HAP-1 (cell line): ENCODE measurements around the gene LRRIQ3.
"Not testable (repeated sequence)": the region's sequence is repeated elsewhere in the genome, so short reads cannot be mapped to it uniquely, and the experiment has no call there.

ENCODE experiments used
- DNase-seq, 2 experiments: peaks; one replicate each; pipeline ENCODE4 v3.0.0-alpha.2; 2016 to 2020; ENCODE audit warnings: low spot score in 2 of 2
- H3K27me3 ChIP-seq: fragments of 250-450 bp; sonication (Bioruptor Pico); 2 replicates; pipeline ENCODE4 v1.5.1; 2020; ENCODE audit warnings: low read depth, mild to moderate bottlenecking, moderate library complexity
- H3K36me3 ChIP-seq: fragments of 250-450 bp; sonication (Bioruptor Pico); replicated peaks from 2 replicates; pipeline ENCODE4 v1.5.1; 2020; ENCODE audit warnings: mild to moderate bottlenecking
- H3K4me1 ChIP-seq: fragments of 250-450 bp; sonication (Bioruptor Pico); 2 replicates; pipeline ENCODE4 v1.5.1; 2020; ENCODE audit warnings: mild to moderate bottlenecking
- H3K4me3 ChIP-seq: fragments of 250-450 bp; sonication (Bioruptor Pico); 2 replicates; pipeline ENCODE4 v1.5.1; 2020; ENCODE audit warnings: mild to moderate bottlenecking, moderate library complexity
- H3K9me3 ChIP-seq: fragments of 250-450 bp; sonication (Bioruptor Pico); 2 replicates; pipeline ENCODE4 v1.5.1; 2020; ENCODE audit warnings: mild to moderate bottlenecking, moderate library complexity
- in situ Hi-C: fragments of 300-500 bp; cut with MboI; formaldehyde crosslinking; loops from 3 replicates; pipeline ENCODE4 v1.14.3; 2020; ENCODE audit warnings: low sequenced_read_pairs, inconsistent platforms, mixed read lengths

The LRRIQ3 gene

DNA sequence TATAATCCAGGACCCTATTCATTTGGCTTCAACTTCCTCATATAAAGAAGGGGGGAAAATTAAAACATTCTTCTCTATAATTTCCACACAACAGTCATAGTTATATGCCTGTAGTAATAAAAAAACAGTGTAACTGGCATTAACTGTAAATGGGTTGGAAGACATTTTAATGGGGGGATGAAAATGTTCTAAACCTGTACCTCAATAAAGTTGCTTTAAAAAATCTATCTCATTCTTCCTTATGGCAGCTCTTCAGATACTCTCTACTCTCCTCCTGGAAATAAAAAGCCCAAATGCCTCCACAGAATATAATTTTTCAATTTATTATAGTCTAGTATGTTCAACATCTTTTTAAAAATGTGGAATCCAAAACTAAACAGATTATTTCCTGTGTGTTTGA is 2.6 kb downstream of the LRRIQ3 start:
- no peak for DNase-seq
- H3K27me3 ChIP-seq, result no peaks in the 10 kb centered on the region
- in situ Hi-C loops, result no loop called here
- H3K4me1 ChIP-seq, result peaks cover 8% of the 10 kb centered on the region
- H3K9me3 ChIP-seq, result no peaks in the 10 kb centered on the region
- H3K36me3 ChIP-seq, result 0 out of 2 replicates have a peak, but pooled peaks cover 2% of the 10 kb centered on the region
- H3K4me3 ChIP-seq, result no peak overlapping the region

DNA sequence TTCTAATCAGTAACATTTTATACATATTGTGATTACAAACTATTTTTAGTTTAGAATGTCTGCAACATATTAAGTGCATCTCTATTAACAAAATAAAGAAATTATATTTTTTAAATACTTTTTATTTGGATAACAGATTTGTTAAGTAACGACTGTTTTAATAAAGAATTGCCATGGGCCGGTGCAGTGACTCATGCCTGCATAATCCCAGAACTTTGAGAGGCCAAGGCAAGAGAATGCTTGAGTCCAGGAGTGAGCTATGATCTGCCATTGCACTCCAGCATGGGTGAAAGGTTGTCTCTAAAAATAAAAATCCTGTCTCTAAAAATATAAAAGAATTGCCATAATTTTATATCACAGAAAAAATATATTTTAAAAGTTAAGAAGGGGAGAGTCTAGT is 4.1 kb downstream of the LRRIQ3 start:
- Histone ChIP-seq H3K27me3 (no peaks in the 10 kb centered on the region), H3K4me3 (no peak overlapping the region), H3K4me1 (peaks cover 1% of the 10 kb centered on the region), H3K9me3 (no peaks in the 10 kb centered on the region), H3K36me3 (no peaks in the 10 kb centered on the region)
- DNase-seq, result no peak
- in situ Hi-C loops, result no loop called here

DNA sequence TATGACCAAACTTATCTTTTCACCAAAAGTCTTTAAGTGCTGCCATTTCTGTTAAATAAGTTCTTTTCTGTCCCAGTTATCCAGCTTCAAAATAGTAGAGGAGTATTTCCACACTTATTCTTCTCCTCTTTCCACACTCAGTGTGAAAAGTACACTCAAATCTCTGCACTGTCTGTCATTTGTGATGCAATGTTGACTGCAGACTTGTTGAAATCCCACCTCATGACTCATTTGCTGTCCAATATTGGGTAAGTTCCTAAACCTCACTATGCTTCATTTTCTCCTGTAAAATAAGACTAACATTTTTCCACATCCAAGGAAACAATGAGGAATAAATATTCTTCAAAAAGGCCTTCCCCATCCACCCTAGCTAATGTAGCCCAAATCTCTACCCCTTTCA is 17.5 kb downstream of the LRRIQ3 start:
- Histone ChIP-seq H3K4me1 (no peaks in the 10 kb centered on the region), H3K9me3 (no peaks in the 10 kb centered on the region), H3K4me3 (no peak overlapping the region), H3K27me3 (no peaks in the 10 kb centered on the region), H3K36me3 (no peaks in the 10 kb centered on the region)
- in situ Hi-C loops, result no loop called here
- DNase-seq, result no peak

DNA sequence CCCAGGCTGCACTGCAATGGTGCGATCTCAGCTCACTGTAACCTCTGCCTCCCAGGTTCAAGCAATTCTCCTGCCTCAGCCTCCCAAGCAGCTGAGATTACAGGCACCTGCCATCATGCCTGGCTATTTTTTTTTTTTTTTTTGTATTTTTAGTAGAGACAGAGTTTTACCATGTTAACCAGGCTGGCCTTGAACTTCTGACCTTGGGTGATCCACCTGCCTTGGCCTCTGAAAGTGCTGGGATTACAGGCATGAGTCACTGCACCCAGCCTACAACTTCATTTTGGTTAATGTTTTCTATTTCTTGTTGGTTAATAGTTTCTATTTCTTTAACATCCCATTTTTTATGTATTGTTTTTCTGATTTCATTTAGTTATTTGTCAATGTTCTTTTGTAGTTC is 23.6 kb downstream of the LRRIQ3 start:
- H3K36me3 ChIP-seq, H3K4me1 ChIP-seq, in situ Hi-C loops, H3K4me3 ChIP-seq, DNase-seq, H3K27me3 ChIP-seq, H3K9me3 ChIP-seq: not testable (repeated sequence)

DNA sequence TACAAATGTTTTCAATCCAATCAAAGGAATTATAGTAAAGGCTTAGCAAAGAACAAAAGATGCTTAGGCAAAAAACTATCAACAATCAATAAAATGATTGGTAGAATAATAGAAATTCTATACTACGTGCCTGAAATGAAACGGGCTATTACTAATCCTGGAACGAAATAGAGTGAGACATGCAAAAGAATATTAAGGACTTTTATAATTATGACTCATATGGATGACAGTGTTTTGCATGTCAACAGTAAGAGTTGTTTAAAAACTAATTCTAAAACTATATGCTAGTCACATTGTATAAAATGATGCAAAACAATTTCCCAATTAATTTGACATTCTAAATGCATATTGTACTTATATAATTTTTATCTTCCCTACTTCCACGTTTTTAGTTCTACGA is 35.6 kb downstream of the LRRIQ3 start:
- Histone ChIP-seq H3K4me1 (no peaks in the 10 kb centered on the region), H3K4me3 (no peak overlapping the region), H3K9me3 (no peaks in the 10 kb centered on the region), H3K27me3 (no peaks in the 10 kb centered on the region), H3K36me3 (no peaks in the 10 kb centered on the region)
- in situ Hi-C loops, result no loop called here
- no peak for DNase-seq

DNA sequence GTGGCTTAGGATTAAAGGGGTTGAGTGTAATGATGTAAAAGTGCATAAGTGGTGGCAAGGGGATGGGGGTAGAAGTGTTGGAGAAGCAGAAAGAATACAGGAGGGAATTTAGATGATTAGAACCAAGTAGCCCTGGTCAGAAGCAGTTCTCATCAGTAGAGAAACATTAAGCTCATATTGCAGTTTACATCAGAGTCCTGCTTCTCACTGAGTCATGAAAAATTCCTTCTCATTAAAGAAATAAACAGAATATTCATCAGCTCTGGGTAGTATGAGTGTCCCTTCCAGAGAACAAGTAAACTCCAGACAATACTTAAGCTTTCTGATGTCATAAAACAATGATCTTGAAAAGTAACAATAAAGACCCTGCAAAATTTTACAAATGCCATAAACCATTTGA is 36.5 kb downstream of the LRRIQ3 start:
- H3K9me3 ChIP-seq, result no peaks in the 10 kb centered on the region
- no peak for DNase-seq
- H3K36me3 ChIP-seq, result no peaks in the 10 kb centered on the region
- H3K27me3 ChIP-seq, result no peaks in the 10 kb centered on the region
- no peak overlapping the region for H3K4me3 ChIP-seq
- no peaks in the 10 kb centered on the region for H3K4me1 ChIP-seq
- in situ Hi-C loops, result no loop called here

DNA sequence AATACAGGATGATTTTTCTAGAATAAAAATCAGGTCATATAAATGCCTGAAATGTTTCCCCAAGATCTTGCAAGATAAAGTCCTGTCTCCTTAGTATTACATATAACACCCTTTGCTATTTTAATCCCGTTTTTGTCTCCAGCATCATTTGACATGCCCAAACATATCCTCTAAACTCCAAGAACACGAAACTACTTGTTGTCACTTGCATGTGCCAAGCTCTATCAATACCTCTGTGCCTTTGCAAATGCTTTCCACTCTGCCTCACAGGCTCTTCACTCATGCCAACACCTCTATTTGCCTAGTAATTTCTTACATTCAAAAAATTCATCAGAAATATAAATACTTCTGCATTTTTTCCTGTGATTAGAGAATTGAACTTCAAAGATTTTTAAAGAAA is 37.9 kb downstream of the LRRIQ3 start:
- DNase-seq, result no peak
- Histone ChIP-seq H3K9me3 (no peaks in the 10 kb centered on the region), H3K4me3 (no peak overlapping the region), H3K36me3 (no peaks in the 10 kb centered on the region), H3K4me1 (no peaks in the 10 kb centered on the region), H3K27me3 (no peaks in the 10 kb centered on the region)
- in situ Hi-C loops, result no loop called here

DNA sequence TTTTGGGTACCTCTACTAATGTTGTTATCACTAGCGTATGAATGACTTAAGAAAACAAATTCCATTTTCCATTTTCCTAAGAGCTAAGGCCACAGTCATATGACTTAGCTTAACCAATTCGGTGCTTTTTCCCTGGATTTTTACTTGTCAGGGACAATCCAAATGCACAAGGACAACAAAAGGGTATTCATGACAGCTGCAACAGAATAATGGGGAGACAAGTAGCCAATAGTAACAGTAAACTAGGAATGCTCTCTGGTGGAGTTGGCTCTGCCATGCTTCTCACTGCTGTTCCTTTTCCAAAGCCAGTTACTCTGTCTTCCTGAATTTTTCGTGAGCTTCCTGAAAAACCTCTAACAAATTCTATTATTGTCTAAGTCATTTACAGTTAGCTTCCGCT is 52.9 kb downstream of the LRRIQ3 start:
- DNase-seq, result no peak
- in situ Hi-C loops, result no loop called here
- no peak overlapping the region for H3K4me3 ChIP-seq
- H3K9me3 ChIP-seq, result no peaks in the 10 kb centered on the region
- H3K27me3 ChIP-seq, result no peaks in the 10 kb centered on the region
- H3K36me3 ChIP-seq, result no peaks in the 10 kb centered on the region
- H3K4me1 ChIP-seq, result no peaks in the 10 kb centered on the region

DNA sequence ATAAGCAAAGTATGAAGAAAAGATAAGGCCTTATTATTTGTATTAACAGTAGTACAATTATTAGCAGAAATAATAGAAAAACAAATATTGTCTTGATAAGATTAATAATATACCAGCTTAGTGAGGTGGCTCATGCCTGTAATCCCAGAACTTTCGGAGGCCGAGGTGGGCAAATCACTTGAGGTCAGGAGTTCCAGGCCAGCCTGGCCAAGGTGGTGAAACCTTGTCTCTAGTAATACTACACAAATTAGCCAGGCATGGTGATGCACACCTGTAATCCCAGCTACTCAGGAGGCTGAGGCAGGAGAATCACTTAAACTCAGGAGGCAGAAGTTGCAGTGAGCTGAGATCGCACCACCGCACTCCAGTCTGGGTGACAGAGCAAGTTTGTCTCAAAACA is 80.6 kb downstream of the LRRIQ3 start:
- H3K36me3 ChIP-seq, in situ Hi-C loops, H3K4me1 ChIP-seq, H3K4me3 ChIP-seq, DNase-seq, H3K27me3 ChIP-seq, H3K9me3 ChIP-seq: not testable (repeated sequence)

DNA sequence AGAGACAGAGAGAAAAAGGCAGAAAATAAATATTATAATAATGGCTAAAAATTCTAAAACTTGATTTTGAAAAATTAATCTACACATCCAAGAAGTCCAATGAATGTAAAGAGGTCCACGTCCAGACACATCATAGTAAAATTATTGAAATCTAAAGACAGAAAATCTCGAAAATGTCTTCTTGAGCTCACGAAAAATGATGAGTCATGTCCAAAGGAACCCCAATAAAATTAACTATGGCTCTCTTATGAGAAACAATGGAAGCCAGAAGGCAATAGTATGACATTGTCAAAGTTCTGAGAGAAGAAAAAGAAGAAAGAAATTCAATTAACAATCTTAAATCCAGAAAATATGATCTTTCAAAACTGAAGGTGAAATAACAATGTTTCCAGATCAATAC is 84.6 kb downstream of the LRRIQ3 start:
- in situ Hi-C loops, result no loop called here
- H3K9me3 ChIP-seq, result no peaks in the 10 kb centered on the region
- DNase-seq, result no peak
- H3K4me1 ChIP-seq, result no peaks in the 10 kb centered on the region
- H3K36me3 ChIP-seq, result no peaks in the 10 kb centered on the region
- H3K27me3 ChIP-seq, result no peaks in the 10 kb centered on the region
- no peak overlapping the region for H3K4me3 ChIP-seq

DNA sequence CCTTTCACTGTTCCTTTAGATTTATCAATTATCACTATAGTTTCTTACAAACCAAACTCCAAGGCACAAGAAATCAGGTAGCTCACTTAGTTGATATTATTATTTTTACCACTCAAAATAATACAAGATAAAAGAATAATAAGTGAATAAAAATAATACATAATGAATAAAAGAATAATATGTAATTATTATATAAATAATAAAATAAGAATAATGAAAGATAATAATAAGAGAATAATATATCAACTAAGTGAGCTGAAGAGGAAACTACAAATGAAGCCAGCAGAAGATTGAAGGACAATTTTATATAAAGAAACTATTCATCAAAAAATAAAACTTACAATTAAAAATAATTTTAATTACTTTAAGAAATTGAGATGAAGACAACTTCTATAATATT is 90.6 kb downstream of the LRRIQ3 start:
- Histone ChIP-seq H3K9me3 (no peaks in the 10 kb centered on the region), H3K4me1 (no peaks in the 10 kb centered on the region), H3K4me3 (no peak overlapping the region), H3K27me3 (no peaks in the 10 kb centered on the region), H3K36me3 (no peaks in the 10 kb centered on the region)
- in situ Hi-C loops, result no loop called here
- DNase-seq, result no peak

DNA sequence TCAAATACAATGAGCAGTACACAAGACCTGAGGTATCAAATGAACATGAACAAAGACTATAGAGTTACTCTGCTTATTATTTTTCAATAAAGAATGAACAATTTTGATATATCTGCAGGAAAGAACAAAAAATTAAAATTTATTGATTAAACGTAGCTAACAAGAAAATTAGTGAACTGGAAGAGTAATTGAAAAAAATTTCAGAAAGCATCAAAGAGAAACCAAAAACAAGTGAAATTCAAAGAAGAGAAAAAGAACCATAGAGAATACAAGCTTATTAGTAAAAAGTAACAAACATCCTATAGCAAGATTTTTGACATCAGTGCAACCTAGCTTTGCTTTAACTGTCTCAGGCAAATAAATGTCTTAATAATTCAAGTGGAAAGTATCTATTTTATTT is 106.6 kb downstream of the LRRIQ3 start:
- Histone ChIP-seq H3K4me1 (no peaks in the 10 kb centered on the region), H3K27me3 (no peaks in the 10 kb centered on the region), H3K36me3 (no peaks in the 10 kb centered on the region), H3K9me3 (no peaks in the 10 kb centered on the region), H3K4me3 (no peak overlapping the region)
- DNase-seq, result no peak
- in situ Hi-C loops, result no loop called here

DNA sequence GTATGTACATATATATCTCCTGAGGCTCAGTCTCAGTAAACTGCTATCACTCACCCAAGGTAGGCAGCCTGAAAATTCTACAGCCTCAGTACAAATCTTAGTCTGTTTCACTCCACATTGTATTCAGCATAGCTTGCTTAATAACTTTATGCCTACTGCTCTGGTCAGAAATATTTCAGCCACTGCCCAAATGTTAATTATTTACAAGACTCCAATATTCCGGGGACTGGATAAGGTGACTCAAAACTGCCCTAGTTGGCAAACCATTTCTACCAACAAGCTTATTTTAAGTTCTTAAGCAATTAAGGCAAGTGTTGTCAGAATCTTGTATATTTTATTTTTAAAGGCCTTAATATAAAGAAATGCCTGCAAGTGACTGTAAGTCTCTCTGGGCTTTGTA is 114.8 kb downstream of the LRRIQ3 start:
- Histone ChIP-seq H3K4me1 (no peaks in the 10 kb centered on the region), H3K27me3 (no peaks in the 10 kb centered on the region; the same call in 1 of the 2 replicates), H3K9me3 (no peaks in the 10 kb centered on the region), H3K4me3 (no peak overlapping the region), H3K36me3 (no peaks in the 10 kb centered on the region)
- DNase-seq, result no peak
- in situ Hi-C loops, result no loop called here

DNA sequence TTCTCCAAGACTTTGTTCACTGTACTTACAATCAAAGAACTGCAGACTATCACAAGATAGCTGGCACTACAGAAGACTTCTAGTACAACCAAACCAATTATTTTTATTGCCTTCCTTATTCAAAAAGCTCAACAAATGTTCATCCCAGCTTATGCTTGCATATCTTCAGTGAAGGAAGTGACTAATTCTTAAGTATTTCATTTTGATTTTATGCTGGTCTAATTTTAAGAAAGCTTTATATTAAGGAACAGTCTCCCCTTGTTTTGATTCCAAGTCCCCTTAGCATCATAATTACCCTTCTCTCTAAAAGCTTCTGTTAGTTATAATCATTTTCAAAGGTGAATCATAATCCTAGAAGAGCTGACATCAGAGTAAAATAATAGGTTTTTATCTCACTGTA is 132.9 kb downstream of the LRRIQ3 start:
- Histone ChIP-seq H3K36me3 (no peaks in the 10 kb centered on the region), H3K4me3 (no peak overlapping the region), H3K4me1 (no peaks in the 10 kb centered on the region), H3K27me3 (no peaks in the 10 kb centered on the region; the same call in 1 of the 2 replicates), H3K9me3 (no peaks in the 10 kb centered on the region)
- in situ Hi-C loops, result no loop called here
- no peak for DNase-seq

DNA sequence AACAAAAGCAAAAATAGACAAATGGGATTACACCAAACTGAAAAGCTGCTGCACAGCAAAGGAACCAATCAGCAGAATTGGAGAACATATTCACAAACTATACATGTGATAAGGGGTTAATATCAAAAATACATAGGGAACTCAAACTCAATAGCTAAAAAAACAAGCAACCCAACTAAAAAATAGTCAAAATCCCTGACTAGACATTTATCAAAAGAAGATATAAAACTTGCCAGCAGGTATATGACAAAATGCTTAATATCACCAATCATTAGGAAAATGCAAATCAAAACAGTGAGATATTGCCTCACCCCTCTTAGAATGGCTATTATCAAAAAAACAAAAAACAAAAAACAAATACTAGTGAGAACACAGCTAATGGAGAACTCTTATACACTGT is 140.3 kb downstream of the LRRIQ3 start:
- DNase-seq, result no peak
- Histone ChIP-seq H3K36me3 (no peaks in the 10 kb centered on the region), H3K4me1 (no peaks in the 10 kb centered on the region), H3K27me3 (no peaks in the 10 kb centered on the region), H3K4me3 (no peak overlapping the region), H3K9me3 (no peaks in the 10 kb centered on the region)
- in situ Hi-C loops, result no loop called here
